IMR-90 (cell line): ENCODE results near the gene COL18A1. TPM values are rescaled to one million over a fixed set of nuclear protein-coding genes. Genes with fewer than 3 reads are reported as not detected.
A peak's percentile ranks its signal among the peaks of the same experiment; 100 is the strongest.

Experiments
- ATAC-seq: fragments of 200-7000 bp; cut with Tn5 transposase; 2 replicates; pipeline ENCODE4 v1.9.1; 2020; ENCODE audit warnings: low read depth, mild to moderate bottlenecking, moderate library complexity
- BruUV-seq: library from RNA; stranded (reverse); fragments of 400-500 nt; replicated peaks from 2 replicates; lab custom pipeline; 2021; lab: Mats Ljungman, UMichigan
- CTCF ChIA-PET: fragments of 300-600 bp; formaldehyde crosslinking; extraction: SDS; loops from one replicate; lab custom pipeline; 2021; ENCODE audit warnings: antibody characterized with exemption; lab: Yijun Ruan, JAX
- POLR2A ChIA-PET: fragments of 300-600 bp; sonication (Branson Sonifier 250); formaldehyde crosslinking; loops from one replicate; lab custom pipeline; 2022; ENCODE audit warnings: antibody characterized with exemption; ENCODE audit not compliant: unreplicated experiment; lab: Charles Lee
- DNase-seq: peaks from one replicate; pipeline ENCODE4 v3.0.0; 2013
- H2AFZ ChIP-seq: replicated peaks from 2 replicates; pipeline ENCODE3; 2013; ENCODE audit warnings: low read length, mild to moderate bottlenecking; ENCODE audit not compliant: poor library complexity
- H2AK5ac ChIP-seq: 2 replicates; pipeline ENCODE4 v1.6.1; 2013; ENCODE audit warnings: low read depth, low read length, inconsistent platforms
- H2AK9ac ChIP-seq: replicated peaks from 2 replicates; pipeline ENCODE3; 2013; ENCODE audit warnings: mild to moderate bottlenecking, low read depth, low read length, moderate library complexity; ENCODE audit not compliant: poor library complexity
- H2BK120ac ChIP-seq: 2 replicates; pipeline ENCODE4 v1.6.1; 2013; ENCODE audit warnings: low read depth, low read length, inconsistent platforms
- H2BK15ac ChIP-seq: 3 replicates; pipeline ENCODE4 v1.6.1; 2013; ENCODE audit warnings: low read depth, low read length, inconsistent platforms
- H2BK20ac ChIP-seq: 2 replicates; pipeline ENCODE4 v1.6.1; 2013; ENCODE audit warnings: low read depth, mild to moderate bottlenecking, inconsistent platforms, low read length, moderate library complexity
- H2BK5ac ChIP-seq: 2 replicates; pipeline ENCODE4 v1.6.1; 2013; ENCODE audit warnings: mild to moderate bottlenecking, low read depth, low read length, inconsistent platforms; ENCODE audit not compliant: poor library complexity, severe bottlenecking
- H3K14ac ChIP-seq: replicated peaks from 2 replicates; pipeline ENCODE4 v1.6.1; 2013; ENCODE audit warnings: low read depth, low read length, inconsistent platforms
- H3K18ac ChIP-seq: 2 replicates; pipeline ENCODE4 v1.6.1; 2013; ENCODE audit warnings: low read depth, low read length, control low read depth
- H3K23ac ChIP-seq: 2 replicates; pipeline ENCODE4 v1.6.1; 2013; ENCODE audit warnings: low read depth, low read length, inconsistent platforms
- H3K27ac ChIP-seq: 2 replicates; pipeline ENCODE4 v1.5.1; 2013; ENCODE audit warnings: mild to moderate bottlenecking, control low read depth, low read length; ENCODE audit not compliant: insufficient read depth
- H3K27me3 ChIP-seq: 2 replicates; pipeline ENCODE4 v1.6.1; 2013; ENCODE audit warnings: low read length; ENCODE audit not compliant: control insufficient read depth, insufficient read depth
- H3K36me3 ChIP-seq: 2 replicates; pipeline ENCODE4 v1.6.1; 2013; ENCODE audit warnings: low read length, mixed read lengths; ENCODE audit not compliant: control insufficient read depth, insufficient read depth
- H3K4ac ChIP-seq: 2 replicates; pipeline ENCODE4 v1.6.1; 2013; ENCODE audit warnings: low read depth, low read length, inconsistent platforms
- H3K4me1 ChIP-seq: 2 replicates; pipeline ENCODE4 v1.6.1; 2013; ENCODE audit warnings: low read length, mixed read lengths; ENCODE audit not compliant: control insufficient read depth, insufficient read depth
- H3K4me2 ChIP-seq: 2 replicates; pipeline ENCODE4 v1.6.1; 2013; ENCODE audit warnings: low read depth, mild to moderate bottlenecking, control low read depth, low read length, moderate library complexity
- H3K4me3 ChIP-seq: 2 replicates; pipeline ENCODE4 v1.5.1; 2013; ENCODE audit warnings: low read depth, mild to moderate bottlenecking, control low read depth, low read length, moderate library complexity; ENCODE audit not compliant: insufficient read depth
- H3K56ac ChIP-seq: 2 replicates; pipeline ENCODE4 v1.6.1; 2013; ENCODE audit warnings: low read length, inconsistent platforms; ENCODE audit not compliant: insufficient read depth; ENCODE audit errors: extremely low read depth
- H3K79me1 ChIP-seq, 2 experiments: 2 replicates each; pipeline ENCODE4 v1.6.1; 2013; ENCODE audit warnings: low read length in 2 of 2, inconsistent platforms in 1 of 2, low read depth in 1 of 2
- H3K9ac ChIP-seq: 2 replicates; pipeline ENCODE4 v1.6.1; 2013; ENCODE audit warnings: low read depth, low read length, control low read depth
- H3K9me1 ChIP-seq: 2 replicates; pipeline ENCODE4 v1.6.1; 2013; ENCODE audit warnings: low read length, inconsistent platforms; ENCODE audit not compliant: insufficient read depth
- H3K9me3 ChIP-seq: 2 replicates; pipeline ENCODE4 v1.6.1; 2013; ENCODE audit warnings: low read length; ENCODE audit not compliant: control insufficient read depth, insufficient read depth
- H4K20me1 ChIP-seq: 2 replicates; pipeline ENCODE4 v1.6.1; 2013; ENCODE audit warnings: low read length, inconsistent platforms; ENCODE audit not compliant: insufficient read depth
- H4K5ac ChIP-seq: 2 replicates; pipeline ENCODE4 v1.6.1; 2013; ENCODE audit warnings: mild to moderate bottlenecking, low read depth, low read length, control low read depth
- H4K8ac ChIP-seq, 2 experiments: 2 replicates each; pipeline ENCODE4 v1.6.1; 2013; ENCODE audit warnings: low read depth in 2 of 2, low read length in 2 of 2, control low read depth in 1 of 2, inconsistent platforms in 1 of 2
- H4K91ac ChIP-seq: 2 replicates; pipeline ENCODE4 v1.6.1; 2013; ENCODE audit warnings: low read depth, low read length, inconsistent platforms; ENCODE audit not compliant: insufficient read depth
- MAZ ChIP-seq: IDR thresholded peaks from 2 replicates; pipeline ENCODE4 v1.6.1; 2012; ENCODE audit warnings: low read depth, mild to moderate bottlenecking, low read length, improper control_type of control experiment, moderate library complexity, borderline replicate concordance
- RAD21 ChIP-seq: IDR thresholded peaks from 2 replicates; pipeline ENCODE4 v1.6.1; 2012; ENCODE audit warnings: low read length, improper control_type of control experiment
- RFX5 ChIP-seq: IDR thresholded peaks from 2 replicates; pipeline ENCODE4 v1.8.0; 2012; ENCODE audit warnings: low read depth, mild to moderate bottlenecking, low read length, moderate library complexity
- SMC3 ChIP-seq: fragments of 150-350 bp; IDR thresholded peaks from 2 replicates; pipeline ENCODE4 v1.6.1; 2016; ENCODE audit warnings: low read depth, mild to moderate bottlenecking, antibody characterized with exemption, low read length, moderate library complexity
- WGBS, 2 experiments: methylation state at CpG; one replicate each; pipeline versions ENCODE4 v1.1.5 to v1.1.7; 2013; ENCODE audit warnings: missing lambda C conversion rate in 2 of 2; ENCODE audit not compliant: insufficient read length in 1 of 2; ENCODE audit errors: extremely low coverage in 2 of 2; 5-methylcytosine and 5-hydroxymethylcytosine counted together
- dilution Hi-C: fragments of 300-500 bp; cut with HindIII; formaldehyde crosslinking; loops from one replicate; pipeline ENCODE4 v1.14.3; 2018; ENCODE audit warnings: low sequenced_read_pairs; ENCODE audit not compliant: unreplicated experiment
- in situ Hi-C: fragments of 300-500 bp; cut with MboI; formaldehyde crosslinking; loops from 3 replicates; pipeline ENCODE4 v1.14.3; 2019; ENCODE audit warnings: low sequenced_read_pairs, inconsistent platforms, mixed read lengths
- intact Hi-C: fragments of 100-400 bp; cut with micrococcal nuclease; formaldehyde crosslinking; loops from 2 replicates; pipeline ENCODE4 v1.10.0; 2022
- polyA plus RNA-seq, 3 experiments: library from polyadenylated mRNA; depleted of rRNA; stranded (reverse); fragments of >200 nt; gene quantifications; 2 replicates each; pipeline ENCODE4 v1.2.3, GENCODE V29; 2012; ENCODE audit warnings: low replicate concordance in 1 of 3
- total RNA-seq: library from RNA; depleted of rRNA; stranded (reverse); fragments of >200 nt; gene quantifications from 2 replicates; pipeline ENCODE4 v1.2.3, GENCODE V29; 2012

COL18A1 gene
- total and polyA plus RNA-seq, 2 of the 4 experiments (the other 2 are of a cell fraction), result 4.3 to 46.7 TPM

DNA sequence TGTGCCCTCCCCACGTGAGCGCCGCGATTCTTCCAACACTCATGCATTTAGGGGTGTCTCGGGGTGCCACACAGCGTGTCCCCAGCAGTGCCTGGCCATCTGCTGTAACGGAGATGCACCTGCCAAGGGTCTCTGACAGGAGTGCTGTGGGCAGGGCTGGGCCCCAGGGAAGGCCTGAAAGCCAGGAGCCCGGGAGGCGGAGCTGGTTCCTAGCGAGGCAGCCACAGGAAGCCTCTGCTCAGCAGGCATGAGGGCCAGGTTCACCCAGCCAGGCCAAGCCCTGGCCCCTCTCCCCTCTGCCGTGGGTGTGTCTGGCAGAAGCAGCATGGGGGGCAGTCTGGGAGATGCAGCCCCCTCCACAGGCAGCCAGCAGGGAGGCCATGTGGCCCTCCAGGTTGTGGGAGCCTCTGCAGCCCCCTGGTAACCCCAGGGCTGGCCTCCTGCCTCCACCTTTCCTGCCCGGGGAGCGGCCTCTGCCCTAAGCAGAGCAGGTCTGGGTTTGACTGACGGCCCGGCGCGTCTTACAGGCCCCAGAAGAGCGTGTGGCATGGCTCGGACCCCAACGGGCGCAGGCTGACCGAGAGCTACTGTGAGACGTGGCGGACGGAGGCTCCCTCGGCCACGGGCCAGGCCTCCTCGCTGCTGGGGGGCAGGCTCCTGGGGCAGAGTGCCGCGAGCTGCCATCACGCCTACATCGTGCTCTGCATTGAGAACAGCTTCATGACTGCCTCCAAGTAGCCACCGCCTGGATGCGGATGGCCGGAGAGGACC lies 106.9 kb downstream of the COL18A1 start:
- peaks cover 7% of the 10 kb centered on the region; the same call in 1 of the 2 replicates for H3K9me1 ChIP-seq
- H3K36me3 ChIP-seq, result peaks cover 50% of the 10 kb centered on the region
- H2BK20ac ChIP-seq, result no peak overlapping the region
- no peaks in the 10 kb centered on the region for H3K27me3 ChIP-seq
- no peak overlapping the region for H3K56ac ChIP-seq
- no peak overlapping the region for H3K4me2 ChIP-seq
- H3K9me3 ChIP-seq, result no peaks in the 10 kb centered on the region
- H3K4ac ChIP-seq, result no peak overlapping the region
- dilution Hi-C loops (no loop called here), intact Hi-C loops (no loop called here), in situ Hi-C loops (no loop called here)
- H4K91ac ChIP-seq, result no peak overlapping the region
- H3K9ac ChIP-seq, result no peak overlapping the region
- H3K79me1 ChIP-seq, result no peaks in the 10 kb centered on the region
- no peak overlapping the region for H4K8ac ChIP-seq
- ATAC-seq (no peak), DNase-seq (no peak)
- no peak overlapping the region for H2AK5ac ChIP-seq
- H2BK120ac ChIP-seq, result no peak overlapping the region
- no peak overlapping the region for H3K14ac ChIP-seq
- no peak overlapping the region for H4K5ac ChIP-seq
- CTCF ChIA-PET, result no interaction called here
- no peak overlapping the region for H2AFZ ChIP-seq
- no peak overlapping the region for H3K4me3 ChIP-seq
- H4K20me1 ChIP-seq, result peaks cover 12% of the 10 kb centered on the region
- no peaks in the 10 kb centered on the region for H3K4me1 ChIP-seq
- no peak overlapping the region for H2BK5ac ChIP-seq
- no peak overlapping the region for H2BK15ac ChIP-seq
- no TSS peak for BruUV-seq
- no peak overlapping the region for H3K27ac ChIP-seq
- 91% methylated on average over 21 of the region's 35 CpGs; no CpG with 5 or more reads in 1 of the 2 experiments for WGBS, 2 experiments
- no peak overlapping the region for H3K18ac ChIP-seq
- TF ChIP-seq SMC3 (no peak), MAZ (no peak), RFX5 (no peak), RAD21 (no peak)
- peak overlapping the region; percentile 0 for H2AK9ac ChIP-seq
- no peak overlapping the region for H3K23ac ChIP-seq
- POLR2A ChIA-PET, result no interaction called here
